ENCODE results near the gene CPS1. TPM values are rescaled to one million over a fixed set of nuclear protein-coding genes. Genes with fewer than 3 reads are reported as not detected.

Gene CPS1
- total RNA-seq, 1 experiment from 2014 or later, result 14.2 TPM

GRCh38 chr2:210676067-210676466, 119.7 kb downstream of the CPS1 start:
- Histone ChIP-seq H2BK15ac (ENCODE audit: low read depth, low read length) (no peak overlapping the region), H3K9me3 (ENCODE audit: control insufficient read depth, low read depth, low read length) (no peaks in the 10 kb centered on the region), H3K27ac (ENCODE audit: insufficient read length, low read depth, low read length) (no peak overlapping the region), H3T11ph (ENCODE audit: low read length) (no peak overlapping the region), H2BK12ac (ENCODE audit: insufficient read length, low read depth, low read length) (no peak overlapping the region), H3K27me3 (ENCODE audit: insufficient read depth, low read length) (no peaks in the 10 kb centered on the region), H3K23me2 (ENCODE audit: insufficient read length, low read depth, low read length, poor library complexity, severe bottlenecking) (no peaks in the 10 kb centered on the region), H3K23ac (ENCODE audit: insufficient read length, low read depth, low read length) (no peak overlapping the region), H4K8ac (replicated peaks; ENCODE audit: insufficient read length, low read depth, low read length) (no peak overlapping the region), H2AK5ac (ENCODE audit: insufficient read length, low read length) (no peak overlapping the region), H3K79me2 (ENCODE audit: insufficient read depth, low read length) (no peaks in the 10 kb centered on the region), H3K4me1 (ENCODE audit: insufficient read depth, low read length) (no peaks in the 10 kb centered on the region), H3K79me1 (ENCODE audit: insufficient read depth, low read depth, low read length, poor library complexity, severe bottlenecking) (no peaks in the 10 kb centered on the region), H3K56ac (ENCODE audit: insufficient read length, low read depth, low read length) (no peak overlapping the region), H4K20me1 (ENCODE audit: control insufficient read depth, insufficient read depth, insufficient read length) (no peaks in the 10 kb centered on the region), H3K4ac (ENCODE audit: low read depth, low read length) (no peak overlapping the region), H3K14ac (ENCODE audit: insufficient read depth, low read length) (no peak overlapping the region), H3K18ac (ENCODE audit: insufficient read length, low read depth, low read length) (no peak overlapping the region), H2BK5ac (ENCODE audit: insufficient read length, low read length) (no peak overlapping the region), H4K5ac (ENCODE audit: insufficient read length, low read depth, low read length) (no peak overlapping the region), H2BK120ac (ENCODE audit: low read depth, low read length, poor library complexity, severe bottlenecking) (no peak overlapping the region), H2BK20ac (ENCODE audit: low read depth, low read length, poor library complexity, severe bottlenecking) (no peak overlapping the region), H3K4me2 (ENCODE audit: insufficient read depth, insufficient read length, low read length) (no peak overlapping the region), H4K91ac (ENCODE audit: insufficient read length, low read depth, low read length) (no peak overlapping the region), H2AFZ (ENCODE audit: low read length) (no peak overlapping the region), H3K9ac (ENCODE audit: extremely low read depth, insufficient read length, low read length) (no peak overlapping the region)
- Mint-ChIP-seq H3K9me3 (no peaks in the 10 kb centered on the region), H3K27me3 (ENCODE audit: low read depth) (no peaks in the 10 kb centered on the region), H3K36me3 (ENCODE audit: insufficient read depth in 1 of 3, low read depth in 3 of 3) (no peaks in the 10 kb centered on the region), H3K4me1 (peaks cover 0 to 3% of the 10 kb centered on the region in 2 experiments; a peak in 1 of 4 replicates), H3K4me3 (no peak overlapping the region), H3K27ac (no peak overlapping the region)
- TF ChIP-seq CTCF (conservative IDR thresholded peaks at IDR 0.05), result no peak
- DNase-seq, result no peak
- WGBS (ENCODE audit: extremely low coverage, insufficient read length, low lambda C conversion rate), result no CpG with 5 or more reads among the region's 3 CpGs

Measured in H9 (cell line).